Amniotic stem cell (primary cell): Measurements from ENCODE around the gene SHH.

ENCODE experiments used
- DNase-seq: peaks from one replicate; lab custom pipeline; 2025; lab: John Stamatoyannopoulos, UW

SHH gene

DNA sequence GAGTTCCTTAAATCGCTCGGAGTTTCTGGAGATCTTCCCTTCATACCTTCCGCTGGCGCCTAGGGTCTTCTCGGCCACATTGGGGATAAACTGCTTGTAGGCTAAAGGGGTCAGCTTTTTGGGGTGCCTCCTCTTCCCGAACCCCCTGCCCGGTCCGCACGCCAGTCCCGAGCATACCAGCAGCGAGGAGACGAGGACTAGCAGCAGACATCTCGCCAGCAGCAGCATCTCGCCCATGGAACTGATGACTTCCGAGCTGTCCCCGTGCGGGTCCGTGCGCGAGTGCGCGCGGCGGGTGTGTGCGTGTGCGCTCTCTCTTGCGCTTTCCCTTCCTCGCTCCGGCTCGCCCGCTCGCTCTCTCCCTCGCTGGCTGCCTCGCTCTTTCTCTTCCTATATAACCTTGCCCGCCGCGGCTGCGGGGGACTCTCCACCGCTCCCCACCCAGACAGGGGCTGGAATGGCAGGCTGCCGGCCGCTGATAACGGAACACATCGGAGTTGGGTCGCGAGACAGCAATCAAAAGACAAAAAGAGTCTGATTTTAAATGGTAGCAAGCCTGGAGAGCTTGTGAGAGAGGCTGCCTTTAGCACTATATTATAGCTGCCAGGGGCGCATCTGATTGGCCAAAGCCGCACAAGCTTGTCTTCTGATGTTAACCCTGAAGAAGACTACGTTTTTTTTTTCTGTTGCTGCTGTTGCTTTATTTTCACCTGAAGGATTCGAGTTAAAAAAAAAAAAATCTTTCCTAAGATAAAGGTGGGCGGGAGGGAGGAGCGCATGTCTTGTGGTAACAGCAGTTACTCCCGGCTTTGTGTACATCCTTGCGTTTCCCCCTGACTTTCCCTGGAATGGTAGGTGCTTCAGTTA, at the start of gene SHH:
Gene SHH (minus strand): TSS at position 569 of the 867 bp plus-strand sequence. CDS start 341 bp downstream, at position 228.
- DNase-seq: no peak

GRCh38 chr7:155861480-155861868, 49.2 kb upstream of the SHH start:
- DNase-seq: no peak

- DNase-seq: no peak
Measured at GRCh38 chr7:155860840-155861479, 48.7 kb upstream of the SHH start.

DNA sequence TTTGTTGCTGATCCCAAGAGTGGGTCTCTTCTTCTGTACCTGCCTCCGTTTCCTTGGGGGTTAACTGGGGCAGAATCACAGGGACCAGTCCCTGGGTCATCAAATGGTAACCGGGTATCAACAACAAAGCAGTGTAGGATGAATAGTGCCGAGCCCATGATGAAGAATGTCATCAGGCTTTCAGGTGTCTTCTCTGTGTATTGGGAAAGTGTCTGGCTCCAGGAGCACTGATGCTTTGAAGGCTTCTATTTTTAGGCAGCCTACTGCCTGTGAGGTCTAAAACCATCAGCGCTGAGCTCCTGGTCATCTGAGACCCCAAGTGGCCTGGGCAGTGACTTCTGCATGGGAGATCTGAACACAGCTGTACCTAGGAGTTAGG, 48.2 kb upstream of the SHH start:
- no peak for DNase-seq

DNA sequence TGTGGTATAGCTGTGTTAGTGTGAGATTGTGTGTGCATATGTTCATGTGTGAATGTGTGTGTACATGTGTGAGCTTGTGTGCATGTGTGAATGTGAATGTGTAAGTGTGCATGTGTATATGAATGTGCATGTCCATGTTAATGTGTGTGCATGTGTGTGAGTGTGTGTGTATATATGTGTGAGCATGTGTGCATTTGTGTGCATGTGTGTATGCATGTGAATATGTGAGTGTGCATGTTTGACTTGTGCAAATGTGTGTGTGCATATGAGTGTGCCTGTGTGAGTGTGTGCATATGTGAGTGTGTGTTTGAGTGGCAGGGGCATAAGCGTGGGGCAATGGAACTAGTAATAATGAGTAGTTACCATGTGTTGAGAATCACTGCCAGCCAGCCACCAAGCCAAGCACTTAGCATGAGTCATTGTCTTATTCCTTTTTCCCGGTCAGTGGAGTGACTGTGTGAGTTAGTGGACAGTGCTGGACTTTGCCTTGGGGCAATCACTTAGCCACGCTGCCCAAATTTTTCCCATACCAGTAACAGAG, 46.3 kb upstream of the SHH start:
- no peak for DNase-seq

DNA sequence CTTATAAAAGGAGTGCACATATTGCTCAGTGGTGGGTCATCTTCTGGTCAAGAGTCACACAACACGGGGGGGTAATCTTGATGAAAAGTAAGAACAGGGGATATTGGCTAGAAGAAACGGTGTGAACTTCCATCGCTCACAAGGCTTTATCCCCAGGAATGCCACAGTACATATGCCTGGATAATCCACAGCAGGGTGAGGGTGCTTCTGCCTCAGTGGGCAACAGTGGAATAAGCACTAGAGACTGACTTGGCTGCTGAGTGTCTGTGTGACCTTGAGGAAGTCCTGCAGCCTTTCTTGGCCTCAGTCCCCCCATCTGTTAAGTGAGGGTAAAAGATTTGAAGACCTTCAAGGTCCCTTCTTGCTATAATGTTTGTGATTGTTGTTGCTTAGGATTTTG, 44.9 kb upstream of the SHH start:
- DNase-seq: no peak

DNA sequence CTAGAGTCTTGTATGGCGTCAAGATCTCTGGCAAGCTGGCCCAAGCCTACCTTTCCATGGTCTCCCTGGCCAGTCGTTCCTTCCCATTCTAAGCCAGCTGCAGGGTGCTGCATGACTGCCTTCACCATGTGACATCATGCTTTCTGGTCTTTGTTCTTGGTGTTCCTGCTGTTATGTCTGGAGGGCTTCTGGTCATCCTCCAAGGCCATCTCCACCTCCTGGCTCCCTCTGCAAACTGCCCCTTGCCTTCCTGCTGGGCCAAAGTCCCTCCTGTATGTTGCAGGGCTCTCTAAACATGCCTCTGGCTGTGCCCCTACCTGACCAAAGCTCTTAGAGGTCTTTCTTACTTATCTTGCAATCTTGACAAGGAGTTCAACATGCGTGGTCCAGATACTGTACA, 44.4 kb upstream of the SHH start:
- no peak for DNase-seq

- no peak for DNase-seq
Measured at GRCh38 chr7:155852426-155853301, 40.4 kb upstream of the SHH start.

GRCh38 chr7:155851892-155852291, 39.6 kb upstream of the SHH start:
- no peak for DNase-seq

DNA sequence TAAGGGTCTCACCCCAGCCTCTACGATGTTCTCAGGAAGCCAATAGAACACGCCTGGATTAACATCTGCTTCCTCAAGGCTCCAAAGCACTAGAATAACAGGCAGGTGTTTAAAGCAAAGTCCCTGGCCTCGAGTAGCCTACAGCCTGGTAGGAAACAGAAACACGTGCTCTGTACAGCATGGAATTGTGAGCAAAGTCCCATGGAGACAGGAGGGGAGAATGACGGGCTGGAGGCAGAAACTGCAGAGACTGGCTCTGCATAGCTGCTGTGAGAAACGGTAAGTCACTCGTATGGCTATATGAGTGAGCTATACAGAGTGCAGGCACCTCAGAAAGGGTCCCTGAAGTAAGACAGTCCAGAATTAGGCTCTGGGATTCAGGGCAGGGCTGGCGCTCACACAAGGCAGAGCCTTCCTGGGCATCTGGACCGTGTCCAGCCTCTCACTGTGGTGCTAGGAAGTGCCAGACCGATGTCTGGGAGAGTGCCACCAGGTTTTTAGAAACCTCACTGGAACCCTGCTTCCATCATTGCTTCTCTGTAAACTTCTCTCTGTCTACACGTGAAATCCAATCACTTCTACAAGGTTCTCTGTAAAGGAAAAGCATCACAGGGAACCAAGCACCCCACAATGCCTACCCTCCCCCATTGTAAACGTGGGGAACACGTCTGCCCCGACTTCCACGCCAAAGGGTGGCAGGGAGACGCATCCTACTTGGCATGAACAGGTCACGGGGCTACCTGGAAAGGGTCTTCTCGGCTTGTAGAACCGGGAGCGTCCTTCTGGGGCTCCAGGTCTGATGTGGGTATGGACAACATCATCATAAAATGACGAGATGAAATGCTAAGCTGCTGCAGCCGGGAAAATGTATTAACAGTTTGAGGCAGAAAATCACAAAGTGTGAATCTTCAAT, 38.8 kb upstream of the SHH start:
- no peak for DNase-seq

- no peak for DNase-seq
Measured at GRCh38 chr7:155850001-155850436, 37.8 kb upstream of the SHH start.

- DNase-seq: no peak
Measured at GRCh38 chr7:155848691-155849669, 36.7 kb upstream of the SHH start.

GRCh38 chr7:155847821-155848435, 35.7 kb upstream of the SHH start:
- DNase-seq: no peak

DNA sequence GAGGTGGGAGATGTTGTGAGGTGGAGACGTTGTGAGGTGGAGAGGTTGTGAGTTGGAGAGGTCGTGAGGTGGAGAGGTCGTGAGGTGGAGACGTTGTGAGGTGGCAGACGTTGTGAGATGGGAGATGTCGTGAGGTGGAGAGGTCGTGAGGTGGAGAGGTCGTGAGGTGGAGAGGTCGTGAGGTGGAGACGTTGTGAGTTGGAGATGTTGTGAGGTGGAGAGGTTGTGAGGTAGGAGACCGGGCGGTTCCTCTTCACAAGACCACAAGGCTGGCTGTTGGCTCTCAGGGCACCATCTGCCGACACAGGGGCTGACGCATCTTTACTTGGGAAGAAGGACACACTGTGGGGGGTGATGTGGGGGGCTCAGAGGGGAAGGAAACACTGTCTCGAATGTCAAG, 34.7 kb upstream of the SHH start:
- no peak for DNase-seq

DNA sequence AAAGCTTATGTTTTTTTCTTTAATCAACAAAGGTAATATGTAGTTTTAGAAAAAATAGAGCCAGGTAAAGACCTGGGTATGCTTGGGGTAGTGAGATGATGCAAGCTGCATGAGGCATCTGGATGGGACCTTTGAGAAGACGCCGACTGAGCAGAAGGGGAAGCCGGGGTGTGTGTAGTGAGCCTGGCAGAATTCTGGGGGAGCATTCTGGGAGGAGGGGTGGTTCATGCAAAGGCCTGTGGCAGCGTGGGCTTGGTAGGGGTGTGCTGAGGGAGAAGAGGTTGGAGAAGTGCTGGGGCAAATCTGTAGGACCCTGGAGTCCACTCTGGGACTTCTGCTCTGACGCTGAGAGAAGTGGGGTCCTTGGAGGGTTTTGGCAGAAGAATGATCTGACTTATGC, 33.9 kb upstream of the SHH start:
- no peak for DNase-seq

- DNase-seq: no peak
Measured at GRCh38 chr7:155845226-155845625, 33.0 kb upstream of the SHH start.

DNA sequence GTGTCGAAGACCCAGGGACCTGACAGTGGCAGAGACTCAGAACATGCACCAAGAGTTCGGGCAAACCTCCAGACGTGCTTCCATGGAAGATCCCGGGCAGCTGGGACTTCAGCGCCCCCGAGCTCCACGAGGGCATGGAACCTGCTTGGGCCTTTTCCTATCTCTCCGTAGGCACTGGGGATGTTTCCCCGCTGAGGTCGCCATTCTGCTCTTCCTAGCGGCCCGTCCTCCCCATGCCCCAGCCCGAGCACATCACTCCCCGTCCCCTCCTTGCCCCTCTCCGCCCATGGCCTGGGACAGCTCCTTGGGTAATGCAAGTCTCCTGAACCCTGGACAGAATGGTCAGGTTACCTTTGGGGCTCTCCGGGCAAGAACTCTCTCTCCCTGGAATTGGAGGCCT, 32.3 kb upstream of the SHH start:
- DNase-seq: no peak

- no peak for DNase-seq
Measured at GRCh38 chr7:155844019-155844453, 31.8 kb upstream of the SHH start.

- DNase-seq: no peak
Measured at GRCh38 chr7:155843426-155844018, 31.3 kb upstream of the SHH start.
